KG1 (cell line): Measurements from ENCODE around the gene OMP.

Experiments used
- DNase-seq: peaks from one replicate; lab custom pipeline; 2025; lab: John Stamatoyannopoulos, UW

OMP gene

GRCh38 chr11:77139201-77139600 is 36.6 kb downstream of the OMP start:
- DNase-seq = no peak

GRCh38 chr11:77140231-77140851 is 37.7 kb downstream of the OMP start:
- DNase-seq = no peak

- DNase-seq = no peak
These were observed 38.4 kb downstream of the OMP start for GRCh38 chr11:77141034-77141433.

GRCh38 chr11:77141475-77141874 is 38.8 kb downstream of the OMP start:
- DNase-seq = no peak

GRCh38 chr11:77142091-77142975 is 39.7 kb downstream of the OMP start:
- peak; percentile 50 for DNase-seq

- no peak for DNase-seq
These were observed 40.9 kb downstream of the OMP start for GRCh38 chr11:77143405-77144020.

GRCh38 chr11:77144196-77144856 is 41.7 kb downstream of the OMP start:
- DNase-seq = no peak

GRCh38 chr11:77144857-77145428 is 42.3 kb downstream of the OMP start:
- no peak for DNase-seq

- DNase-seq = no peak
These were observed 43.8 kb downstream of the OMP start for GRCh38 chr11:77146261-77147035.

- DNase-seq = no peak
These were observed 44.3 kb downstream of the OMP start for GRCh38 chr11:77147036-77147315.

- no peak for DNase-seq
These were observed 45.2 kb downstream of the OMP start for GRCh38 chr11:77147668-77148321.

GRCh38 chr11:77148963-77149715 is 46.5 kb downstream of the OMP start:
- DNase-seq = no peak

GRCh38 chr11:77149716-77150392 is 47.2 kb downstream of the OMP start:
- DNase-seq = no peak

- no peak for DNase-seq
These were observed 48.2 kb downstream of the OMP start for GRCh38 chr11:77150836-77151235.

- DNase-seq = peak; percentile 80
These were observed 49.3 kb downstream of the OMP start for GRCh38 chr11:77151804-77152509.

- no peak for DNase-seq
These were observed 50.2 kb downstream of the OMP start for GRCh38 chr11:77152846-77153245.
